ENCODE measurements around the gene SUSD6.
A peak's percentile ranks its signal among the peaks of the same experiment; 100 is the strongest.
"Not testable (repeated sequence)": the region's sequence is repeated elsewhere in the genome, so short reads cannot be mapped to it uniquely, and the experiment has no call there.

The SUSD6 gene

DNA sequence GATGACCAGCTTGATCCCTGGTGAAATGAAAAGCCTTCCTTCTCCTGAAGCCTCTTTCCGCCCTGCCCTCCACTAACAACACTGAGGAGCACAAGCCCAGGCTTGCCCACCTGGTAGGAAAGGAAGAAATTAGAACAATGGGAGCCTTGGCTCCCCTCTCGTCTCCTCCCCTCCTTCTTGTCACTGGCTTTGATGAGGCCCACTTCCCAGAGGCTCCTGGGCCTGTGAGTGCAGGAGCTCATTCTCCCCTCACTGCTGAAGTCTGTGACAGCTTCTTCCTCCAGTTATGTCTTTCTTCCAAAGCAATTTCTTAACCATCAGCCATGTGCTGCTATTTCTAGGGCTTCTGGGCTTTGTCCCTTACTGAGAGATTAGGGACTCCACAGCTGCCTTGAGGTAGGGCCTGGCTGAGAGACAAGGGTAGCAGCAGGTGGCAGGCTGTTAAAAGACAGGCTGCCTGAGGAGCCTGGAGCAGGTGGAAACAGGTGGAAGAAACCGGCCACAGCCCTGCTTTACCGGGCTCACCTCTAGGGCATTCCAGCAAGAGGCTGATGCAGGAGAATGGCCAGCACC, 101.9 kb downstream of the SUSD6 start:
- no peak for DNase-seq (ENCODE audit: low spot score)

DNA sequence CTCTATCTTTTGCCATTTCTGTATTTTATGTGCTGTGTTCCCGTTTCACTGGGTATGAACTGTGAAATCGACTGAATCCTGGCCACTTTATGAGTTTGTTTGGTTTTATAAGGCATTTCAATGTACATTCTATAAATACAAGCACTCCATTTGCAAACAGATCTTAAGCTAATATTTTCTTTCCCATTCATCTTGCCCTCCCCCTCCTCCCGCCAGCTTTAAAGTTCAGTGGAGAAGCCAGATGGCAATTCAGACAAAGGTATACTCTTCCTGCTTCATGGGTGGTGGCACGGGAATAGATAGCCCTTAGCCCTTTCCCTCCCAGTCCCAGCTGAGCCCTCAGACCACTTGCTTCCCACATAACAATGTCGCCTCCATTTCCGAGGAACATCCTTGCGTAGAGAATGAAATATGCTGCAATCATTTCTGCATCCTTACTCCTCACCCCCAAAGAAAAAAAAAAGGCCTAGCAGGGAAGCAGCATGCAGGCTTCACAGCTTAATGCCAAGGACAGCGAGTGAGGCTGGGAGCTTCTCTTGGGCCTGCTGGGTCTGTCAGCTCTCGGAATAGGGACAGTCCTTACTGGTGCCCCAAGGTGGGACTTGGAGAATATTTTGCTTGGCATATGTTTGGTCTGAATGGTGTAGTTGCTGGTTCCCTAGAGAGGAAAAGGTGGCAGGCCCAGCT, 102.7 kb downstream of the SUSD6 start:
- no peak for DNase-seq (ENCODE audit: low spot score)

DNA sequence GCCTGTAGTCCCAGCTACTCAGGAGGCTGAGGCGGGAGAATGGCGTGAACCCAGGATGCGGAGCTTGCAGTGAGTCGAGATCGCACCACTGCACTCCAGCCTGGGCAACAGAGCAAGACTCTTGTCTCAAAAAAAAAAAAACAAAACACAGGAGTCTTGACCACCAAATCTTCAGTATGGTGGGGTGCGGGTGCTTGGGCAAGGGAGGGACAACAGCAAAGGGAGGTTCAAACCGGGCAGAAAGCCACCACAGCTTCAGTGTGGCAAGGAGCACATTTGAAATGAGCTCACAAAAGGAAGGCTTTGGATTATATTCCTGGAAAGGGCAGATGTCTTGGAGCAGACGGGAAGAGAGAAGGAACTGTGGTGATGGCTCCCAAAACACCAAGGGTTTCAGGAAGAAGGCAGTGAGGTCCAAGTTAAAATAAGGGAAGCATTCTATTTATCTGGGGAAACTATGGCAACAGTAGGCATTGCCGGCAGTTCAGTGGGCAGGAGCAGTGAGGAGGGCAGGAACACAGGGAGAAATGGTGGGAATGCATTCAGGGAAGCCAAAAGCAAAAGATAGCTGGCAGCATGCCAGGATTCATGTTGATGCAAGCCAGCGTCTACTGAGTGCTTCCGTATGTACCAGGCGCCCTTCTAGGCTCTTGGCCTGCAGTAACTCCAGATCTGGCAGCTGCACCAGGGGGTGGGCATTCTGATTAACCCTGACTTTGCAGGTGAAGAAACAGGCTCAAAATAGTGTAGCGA, 104.5 kb downstream of the SUSD6 start:
- peak; percentile 74 for DNase-seq (ENCODE audit: low spot score)

DNA sequence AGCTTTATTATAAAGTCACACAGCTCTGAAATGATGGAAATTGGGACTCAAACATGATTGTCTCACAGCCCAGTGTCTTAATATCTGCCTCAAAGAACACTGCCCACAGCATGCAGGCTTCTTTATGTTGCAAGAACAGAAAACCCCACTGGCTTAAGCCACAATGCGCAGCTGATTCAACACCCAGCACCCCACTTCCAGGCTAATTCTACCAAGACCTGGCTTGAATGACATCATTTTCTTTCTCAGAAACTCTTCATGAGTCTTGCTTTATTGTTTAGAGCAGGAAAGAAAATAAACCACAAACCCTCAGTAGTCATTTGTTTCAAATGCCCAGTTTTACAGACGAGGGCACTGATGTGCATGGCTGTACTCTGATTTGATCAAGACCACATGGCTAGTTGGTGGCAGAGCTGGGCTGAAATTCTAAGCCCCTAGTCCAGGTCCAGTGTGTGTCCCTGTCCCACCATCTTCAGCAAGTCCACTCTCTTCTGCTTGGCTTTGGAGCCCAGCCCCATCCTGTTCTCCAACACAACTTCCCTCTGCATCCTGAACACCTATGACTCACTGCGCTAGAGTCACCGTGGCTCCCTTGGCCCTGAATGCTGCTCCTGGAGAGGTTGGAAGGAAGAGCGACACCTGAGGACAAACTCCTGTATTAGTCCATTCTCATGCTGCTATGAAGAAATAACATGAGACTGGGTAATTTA, 105.2 kb downstream of the SUSD6 start:
- peak; percentile 80 for DNase-seq (ENCODE audit: low spot score)

DNA sequence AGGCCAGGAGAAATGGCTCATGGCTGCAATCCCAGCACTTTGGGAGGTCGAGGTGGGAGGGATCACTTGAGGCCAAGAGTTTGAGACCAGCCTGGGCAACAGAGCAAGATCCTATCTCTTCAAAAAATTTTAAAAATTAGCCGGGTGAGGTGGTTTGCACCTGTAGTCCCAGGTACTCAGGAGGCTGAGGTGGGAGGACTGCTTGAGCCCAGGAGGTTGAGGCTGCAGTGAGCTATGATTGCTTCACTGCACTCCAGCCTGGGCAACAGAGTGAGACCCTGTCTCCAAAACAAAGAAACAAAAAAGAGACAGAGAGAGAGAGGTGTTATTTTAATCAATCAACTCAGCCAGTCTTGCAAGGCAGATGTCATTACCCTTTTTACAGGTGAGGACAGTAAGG, 107.2 kb downstream of the SUSD6 start:
- DNase-seq (ENCODE audit: low spot score), result not testable (repeated sequence)

DNA sequence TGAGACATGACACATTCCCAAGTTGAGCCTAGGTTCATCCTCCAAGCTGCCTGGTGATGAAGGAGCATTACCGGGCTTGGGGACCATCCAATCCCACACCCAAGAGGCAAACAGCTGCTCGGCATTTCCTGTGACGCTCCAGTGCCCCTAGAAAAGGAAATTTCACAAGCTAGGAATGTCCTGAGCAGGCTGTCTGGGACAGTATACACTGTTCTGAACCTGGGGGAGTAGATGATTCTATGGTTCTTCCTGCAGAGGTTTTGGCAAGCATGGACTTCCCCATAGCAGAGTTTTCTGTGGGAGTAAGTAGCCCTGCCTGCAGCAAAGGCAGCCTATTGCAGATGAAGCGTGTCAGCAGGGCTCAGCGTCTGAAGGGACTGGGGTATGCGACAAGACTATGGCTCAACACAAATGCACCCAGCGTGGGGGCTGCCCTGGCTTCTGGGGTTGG, 108.1 kb downstream of the SUSD6 start:
- peak; percentile 81 for DNase-seq (ENCODE audit: low spot score)

DNA sequence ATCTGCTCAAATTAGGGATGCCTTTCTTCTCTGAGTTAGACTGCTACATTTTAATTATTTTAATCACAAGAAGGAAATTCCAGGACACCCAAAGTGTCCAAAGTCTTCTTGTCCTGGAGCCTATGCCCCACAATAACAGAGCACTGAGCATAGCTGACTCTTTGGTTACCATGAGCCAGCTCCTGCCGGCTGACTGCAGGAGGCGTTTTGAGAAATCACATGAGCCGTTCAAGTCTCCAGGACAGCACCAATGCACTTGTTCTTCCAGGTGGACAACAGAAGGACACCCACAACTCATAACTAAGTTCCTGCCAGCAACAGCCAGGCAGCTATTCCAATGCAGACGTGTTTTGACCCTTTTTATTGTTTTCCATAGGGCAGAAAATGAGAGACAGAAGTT, 109.5 kb downstream of the SUSD6 start:
- DNase-seq (ENCODE audit: low spot score), result no peak

DNA sequence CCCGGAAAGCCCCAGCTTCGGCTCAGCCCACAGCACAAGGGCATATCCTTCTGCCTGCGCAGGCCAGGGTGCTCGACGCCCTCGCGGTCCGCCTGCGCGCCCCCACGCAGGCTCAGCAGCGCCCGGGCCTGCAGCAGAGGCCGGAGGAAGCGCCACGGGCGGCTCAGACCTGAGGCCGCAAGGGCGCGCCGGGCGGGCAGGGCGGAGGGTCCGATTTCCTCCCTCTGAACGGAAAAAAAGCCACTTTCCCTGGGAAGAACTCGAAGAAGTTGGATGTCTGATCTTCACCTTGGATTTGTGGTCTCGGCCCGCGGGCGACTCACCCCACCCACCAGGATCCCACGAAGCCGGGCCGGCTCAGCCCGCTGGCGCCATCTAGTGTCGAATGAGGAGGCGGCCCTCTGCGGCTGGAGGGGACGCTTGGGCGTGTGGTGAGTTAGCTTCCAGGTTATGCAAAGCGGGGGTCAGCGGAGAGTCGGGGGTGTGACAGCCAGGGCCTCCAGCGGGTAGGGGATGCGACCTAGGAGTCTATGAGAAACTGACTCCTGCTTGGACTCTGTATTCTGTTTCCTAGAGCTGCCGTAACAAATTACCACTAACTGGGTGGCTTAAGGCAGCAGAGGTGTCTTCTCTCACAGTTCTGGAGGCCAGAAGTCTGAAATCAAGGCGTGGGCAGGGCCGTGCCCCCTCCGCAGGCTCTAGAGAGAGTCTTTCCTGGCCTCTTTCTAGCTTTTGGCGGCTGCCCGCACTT, 115.5 kb downstream of the SUSD6 start:
- DNase-seq (ENCODE audit: low spot score), result peak; percentile 90

DNA sequence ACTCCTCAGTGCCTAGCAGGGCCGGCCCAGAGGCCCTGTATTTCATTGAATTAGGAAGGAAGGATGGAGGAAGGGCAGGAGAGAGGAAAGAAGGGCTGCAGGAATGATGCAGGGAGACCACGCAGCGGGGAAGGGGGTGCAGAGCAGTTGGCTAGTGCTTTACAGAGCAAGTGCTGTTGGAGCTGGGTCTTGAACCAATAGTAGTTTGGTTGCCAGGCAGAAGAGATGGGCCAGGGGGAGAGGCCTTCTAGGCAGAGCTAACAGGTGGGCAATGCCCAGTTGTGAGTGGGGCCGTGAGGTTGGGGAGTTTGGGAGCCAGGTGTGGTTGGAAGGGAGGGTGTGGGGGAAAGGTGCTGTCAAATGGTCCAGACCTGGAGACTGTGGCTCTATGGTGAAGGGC, 116.5 kb downstream of the SUSD6 start:
- DNase-seq (ENCODE audit: low spot score), result no peak

DNA sequence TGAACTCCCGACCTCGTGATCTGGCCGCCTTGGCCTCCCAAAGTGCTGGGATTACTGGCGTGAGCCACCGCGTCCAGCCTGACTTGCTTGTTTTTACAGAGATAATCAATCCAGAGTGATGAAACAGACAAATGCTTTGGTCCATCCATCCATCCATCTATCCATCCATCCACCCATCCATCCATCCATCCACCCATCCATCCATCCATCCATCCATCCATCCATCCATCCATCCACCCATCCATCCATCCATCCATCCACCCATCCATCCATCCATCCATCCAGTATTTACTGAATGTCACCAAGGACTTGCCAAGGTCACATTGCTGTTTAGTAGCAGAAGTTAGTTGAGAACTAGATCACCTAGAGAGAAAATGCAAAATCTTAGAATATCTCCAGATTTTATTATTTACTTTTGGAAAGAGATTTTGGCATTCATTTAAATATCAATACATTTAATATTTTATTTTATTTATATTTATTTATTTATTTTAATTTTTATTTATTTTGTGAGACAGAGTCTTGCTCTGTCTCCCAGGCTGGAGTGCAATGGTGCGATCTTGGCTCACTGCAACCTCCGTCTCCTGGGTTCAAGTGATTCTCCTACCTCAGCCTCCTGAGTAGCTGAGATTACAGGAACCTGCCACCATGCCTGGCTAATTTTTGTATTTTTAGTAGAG, 120.7 kb downstream of the SUSD6 start:
- not testable (repeated sequence) for DNase-seq (ENCODE audit: low spot score)

DNA sequence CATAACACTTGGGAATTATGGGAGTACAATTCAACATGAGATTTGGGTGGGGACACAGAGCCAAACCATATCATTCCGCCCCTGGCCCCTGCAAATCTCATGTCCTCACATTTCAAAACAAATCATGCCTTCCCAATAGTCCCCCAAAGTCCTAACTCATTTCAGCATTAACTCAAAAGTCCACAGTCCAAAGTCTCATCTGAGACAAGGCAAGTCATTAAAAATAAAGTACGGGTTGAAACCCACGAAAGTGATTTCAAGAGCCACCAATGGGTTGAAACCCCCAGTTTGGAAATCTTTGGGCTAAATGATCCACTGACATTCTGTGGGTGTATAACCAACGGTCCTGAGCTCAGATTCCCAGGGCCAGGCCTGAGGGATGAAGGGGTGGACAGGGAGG, 125.0 kb downstream of the SUSD6 start:
- not testable (repeated sequence) for DNase-seq (ENCODE audit: low spot score)

DNA sequence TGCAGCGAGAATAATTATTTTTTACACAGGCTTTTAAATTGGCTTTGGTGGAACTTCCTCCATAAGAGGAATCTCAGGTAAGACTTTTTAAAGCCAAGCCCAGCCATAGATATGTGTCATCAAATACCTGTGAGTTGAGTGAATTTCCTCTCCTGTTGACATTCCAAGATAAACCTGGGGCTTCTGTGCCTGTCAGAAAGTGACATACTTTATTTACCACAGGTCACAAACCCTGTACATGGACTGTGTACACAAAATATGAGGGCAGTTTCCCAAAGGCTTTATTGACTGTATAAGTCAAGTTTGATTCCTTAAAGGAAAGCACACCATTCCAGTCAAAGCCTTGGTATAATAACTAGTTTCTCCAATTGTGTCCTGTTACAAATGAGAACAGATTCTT, 129.7 kb downstream of the SUSD6 start:
- DNase-seq (ENCODE audit: low spot score), result no peak

DNA sequence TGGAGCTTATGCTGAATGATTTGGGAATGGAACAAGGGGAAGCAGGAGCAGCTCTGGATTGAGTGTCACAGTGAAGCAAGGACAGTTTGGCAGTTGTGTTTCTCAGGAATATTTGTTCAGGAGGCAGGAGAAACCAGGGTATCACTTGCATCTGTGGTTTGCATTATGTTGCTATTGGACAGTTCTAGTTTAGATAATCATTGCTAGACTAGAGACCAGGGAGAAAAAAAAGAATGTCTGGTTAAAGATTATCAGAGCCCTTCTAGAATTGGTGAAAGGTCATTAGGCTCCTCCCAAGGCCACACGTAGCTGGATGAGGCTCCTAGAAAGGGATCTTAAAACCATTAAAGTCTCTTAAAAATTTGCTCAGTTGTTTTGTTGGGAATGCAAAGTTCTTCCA, 138.6 kb downstream of the SUSD6 start:
- DNase-seq (ENCODE audit: low spot score), result no peak

DNA sequence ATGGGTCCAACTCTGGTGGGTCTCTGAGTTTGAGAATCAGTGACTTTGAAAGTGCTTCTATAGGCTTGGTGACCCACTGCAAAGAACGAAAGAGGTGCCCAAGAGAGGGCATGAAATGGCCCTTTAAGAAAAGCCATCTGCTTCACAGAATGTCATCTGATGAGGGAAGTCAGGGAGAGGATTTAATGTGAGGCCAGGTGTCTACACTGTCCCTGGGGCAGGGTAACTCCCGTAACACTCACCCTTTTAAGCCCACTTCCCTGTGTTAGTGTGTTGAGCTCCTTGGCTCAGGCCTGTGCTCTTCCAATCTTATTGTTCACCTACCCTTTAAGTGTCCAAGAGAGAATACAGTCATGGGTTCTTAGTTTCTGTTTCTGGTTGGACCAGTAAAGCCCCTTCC, 139.1 kb downstream of the SUSD6 start:
- no peak for DNase-seq (ENCODE audit: low spot score)

DNA sequence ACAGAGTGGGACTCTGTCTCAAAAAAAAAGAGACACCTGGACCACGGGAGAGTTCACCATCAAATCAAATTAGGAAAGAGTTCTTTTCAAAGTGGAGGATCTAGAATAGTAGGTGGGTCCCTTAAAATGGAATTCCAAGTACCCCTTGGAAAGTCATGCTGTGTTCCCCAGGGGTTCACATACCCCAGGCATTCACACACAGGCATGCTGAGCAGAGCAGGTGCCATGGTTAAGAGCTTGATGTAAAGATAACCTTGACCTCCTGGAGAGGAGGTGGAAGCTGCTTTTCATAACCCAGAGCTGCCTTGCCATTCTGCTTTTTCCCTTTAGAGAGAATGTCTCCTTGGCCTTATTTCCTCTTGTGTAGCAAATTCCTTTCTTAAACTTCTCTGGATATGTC, 141.4 kb downstream of the SUSD6 start:
- DNase-seq (ENCODE audit: low spot score), result no peak

DNA sequence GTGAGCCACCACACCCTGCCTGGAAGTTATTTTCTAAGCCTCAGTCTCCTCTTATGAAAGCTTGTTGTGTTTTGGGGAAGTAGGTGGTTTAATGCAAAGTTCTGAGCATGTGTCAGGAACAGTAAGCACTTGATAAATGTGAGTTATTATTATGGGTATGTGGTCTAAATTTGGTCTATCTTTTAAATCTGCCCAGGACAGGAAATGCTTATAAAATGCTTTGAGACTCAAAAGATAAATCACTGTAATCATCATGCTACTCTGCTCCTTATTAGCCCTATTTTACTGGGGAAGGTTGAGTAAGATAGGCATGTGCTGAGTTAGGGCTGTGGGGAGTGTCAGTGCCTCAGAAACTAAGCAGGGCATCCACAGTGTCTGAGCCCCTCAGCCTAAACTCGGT, 142.5 kb downstream of the SUSD6 start:
- no peak for DNase-seq (ENCODE audit: low spot score)

DNA sequence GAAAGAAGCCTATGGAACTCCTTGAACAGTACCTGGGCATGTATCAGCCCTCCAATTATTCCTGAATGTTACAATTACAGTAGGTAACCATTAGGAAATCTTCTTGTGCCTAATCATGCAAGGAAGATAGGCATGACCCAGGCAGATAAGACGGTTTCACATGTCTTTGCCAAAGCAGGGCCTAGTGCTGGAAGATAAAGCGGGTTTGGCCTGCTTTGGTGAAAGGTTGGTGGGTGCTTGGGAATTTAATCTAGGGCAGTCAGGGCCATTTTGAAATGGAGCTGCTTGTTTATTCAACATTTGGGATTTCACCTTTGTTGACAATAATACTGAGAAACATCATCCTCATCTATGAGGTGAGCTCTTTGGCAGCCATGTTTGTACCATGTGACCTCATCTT, 143.1 kb downstream of the SUSD6 start:
- no peak for DNase-seq (ENCODE audit: low spot score)

DNA sequence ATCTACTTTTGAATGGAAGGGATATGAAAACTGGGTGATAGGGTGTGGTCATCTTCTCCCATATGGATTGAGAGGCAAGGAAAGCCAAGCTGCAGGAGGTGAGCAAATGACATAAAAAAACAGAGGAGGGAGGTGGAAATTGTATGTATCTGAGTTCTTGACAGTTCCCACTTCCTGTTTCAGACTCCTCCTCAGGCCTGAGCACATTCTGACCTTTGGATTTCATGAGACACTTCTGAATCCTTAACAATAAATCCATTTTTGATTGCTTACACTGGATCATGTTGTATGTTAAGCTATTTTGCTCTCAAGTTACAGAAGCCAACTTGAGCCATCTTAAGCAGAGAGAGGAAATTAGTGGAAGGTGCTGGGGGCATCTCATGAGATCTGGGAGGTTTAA, 143.9 kb downstream of the SUSD6 start:
- DNase-seq (ENCODE audit: low spot score), result no peak

DNA sequence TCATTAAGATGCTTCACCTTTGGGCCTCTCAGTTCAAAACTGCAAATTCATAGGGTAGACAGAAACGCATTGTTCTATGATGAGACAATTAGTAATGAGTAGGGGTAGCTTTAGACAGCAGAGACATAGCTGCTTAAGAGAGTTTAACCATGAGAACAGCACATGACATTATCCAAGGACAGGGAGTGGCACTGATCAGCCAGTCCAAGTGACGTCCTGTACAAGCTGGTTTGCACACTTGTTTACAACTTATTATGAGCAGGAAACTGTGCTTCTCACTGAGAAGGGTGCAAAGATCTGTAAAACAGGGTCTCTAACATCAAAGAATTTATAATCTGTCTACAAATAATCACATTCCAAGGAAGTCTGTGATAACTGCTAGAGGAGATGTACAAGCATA, 144.4 kb downstream of the SUSD6 start:
- no peak for DNase-seq (ENCODE audit: low spot score)

DNA sequence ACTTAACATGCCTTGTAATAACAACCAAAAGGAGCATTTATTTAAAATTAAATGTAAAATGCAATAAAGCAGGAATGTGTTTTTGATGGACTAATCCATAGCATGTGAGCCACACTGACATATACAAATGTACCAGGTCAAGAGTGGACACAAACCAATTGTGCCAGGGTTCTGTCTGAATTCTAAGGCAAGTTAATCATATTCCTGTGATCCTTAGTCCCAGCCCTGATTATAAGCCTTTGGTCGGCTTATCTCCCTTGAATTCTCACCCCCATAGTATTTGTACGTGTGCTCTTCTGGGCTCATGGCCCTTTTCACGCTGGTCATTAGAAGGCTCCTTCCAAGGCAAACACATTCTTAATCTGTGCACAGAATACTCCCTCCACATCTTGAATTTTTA, 144.9 kb downstream of the SUSD6 start:
- DNase-seq (ENCODE audit: low spot score), result no peak

DNA sequence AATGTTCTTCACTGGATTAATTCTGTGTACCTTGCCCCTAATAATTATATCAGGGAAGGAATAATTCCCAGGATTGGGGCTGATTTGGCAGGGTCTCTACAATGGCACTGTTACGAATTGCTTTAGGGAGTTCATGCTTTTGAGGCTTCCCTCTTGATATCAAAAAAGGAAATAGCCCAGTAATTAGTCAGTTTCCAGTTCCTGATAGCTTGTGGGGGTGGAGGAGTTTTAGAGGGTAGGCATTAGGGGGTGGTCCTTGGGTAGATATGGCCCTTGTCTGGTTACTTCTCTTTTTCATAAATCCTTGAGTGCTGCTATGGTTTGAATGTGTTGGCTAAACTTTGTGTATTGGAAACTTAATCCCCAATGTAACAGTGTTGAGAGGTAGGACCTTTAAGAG, 149.4 kb downstream of the SUSD6 start:
- DNase-seq (ENCODE audit: low spot score), result no peak
